GM19468 (cell line): ENCODE measurements around the gene ST8SIA3.
"Not testable (repeated sequence)": the region's sequence is repeated elsewhere in the genome, so short reads cannot be mapped to it uniquely, and the experiment has no call there.

ENCODE experiments used
- ATAC-seq: cut with Tn5 transposase; IDR thresholded peaks from one replicate; pipeline ENCODE4 v1.9.1; 2021; ENCODE audit warnings: mild to moderate bottlenecking, moderate library complexity, moderate number of reproducible peaks; ENCODE audit not compliant: unreplicated experiment; ENCODE audit errors: extremely low read depth

ST8SIA3 gene

GRCh38 chr18:57362714-57363113 lies 10.4 kb downstream of the ST8SIA3 start:
- no peak for ATAC-seq

- ATAC-seq = no peak
Observed at GRCh38 chr18:57364460-57364859, 12.1 kb downstream of the ST8SIA3 start.

GRCh38 chr18:57366528-57367081 lies 14.2 kb downstream of the ST8SIA3 start:
- no peak for ATAC-seq

- ATAC-seq = no peak
Observed at GRCh38 chr18:57372444-57372843, 20.1 kb downstream of the ST8SIA3 start.

GRCh38 chr18:57373017-57373416 lies 20.7 kb downstream of the ST8SIA3 start:
- ATAC-seq = no peak

GRCh38 chr18:57376503-57376902 lies 24.1 kb downstream of the ST8SIA3 start:
- ATAC-seq = no peak

GRCh38 chr18:57389271-57389670 lies 36.9 kb downstream of the ST8SIA3 start:
- no peak for ATAC-seq

- ATAC-seq = no peak
Observed at GRCh38 chr18:57390044-57390443, 37.7 kb downstream of the ST8SIA3 start.

GRCh38 chr18:57394749-57395148 lies 42.4 kb downstream of the ST8SIA3 start:
- not testable (repeated sequence) for ATAC-seq

- not testable (repeated sequence) for ATAC-seq
Observed at GRCh38 chr18:57396831-57397230, 44.5 kb downstream of the ST8SIA3 start.

GRCh38 chr18:57397440-57398132 lies 45.2 kb downstream of the ST8SIA3 start:
- no peak for ATAC-seq

- no peak for ATAC-seq
Observed at GRCh38 chr18:57404345-57404744, 52.0 kb downstream of the ST8SIA3 start.

- ATAC-seq = no peak
Observed at GRCh38 chr18:57409650-57410049, 57.3 kb downstream of the ST8SIA3 start.

- ATAC-seq = no peak
Observed at GRCh38 chr18:57410749-57411148, 58.4 kb downstream of the ST8SIA3 start.

GRCh38 chr18:57416542-57416941 lies 64.2 kb downstream of the ST8SIA3 start:
- ATAC-seq = no peak
